Trophoblast cell (in vitro differentiated cells and primary cell): ENCODE data around the gene AKAP6.

Experiments used
- DNase-seq, 2 donors: peaks; one replicate each; pipeline ENCODE4 v3.0.0-alpha.2; 2016
- H2AFZ ChIP-seq: 2 replicates; pipeline ENCODE4 v1.6.1; 2013; ENCODE audit warnings: low read length, moderate library complexity, mild to moderate bottlenecking; ENCODE audit not compliant: insufficient read depth, poor library complexity
- H2AK5ac ChIP-seq: 2 replicates; pipeline ENCODE4 v1.6.1; 2013; ENCODE audit warnings: mild to moderate bottlenecking, low read length
- H2BK120ac ChIP-seq: 2 replicates; pipeline ENCODE4 v1.6.1; 2013; ENCODE audit warnings: low read length, mild to moderate bottlenecking, moderate library complexity; ENCODE audit not compliant: insufficient read depth, poor library complexity
- H2BK12ac ChIP-seq: 2 replicates; pipeline ENCODE4 v1.6.1; 2013; ENCODE audit warnings: mild to moderate bottlenecking, low read length, moderate library complexity
- H2BK5ac ChIP-seq: 2 replicates; pipeline ENCODE4 v1.6.1; 2013; ENCODE audit warnings: low read length, low read depth, moderate library complexity, mild to moderate bottlenecking; ENCODE audit not compliant: poor library complexity
- H3K14ac ChIP-seq: 2 replicates; pipeline ENCODE4 v1.6.1; 2013; ENCODE audit warnings: mild to moderate bottlenecking, low read length
- H3K18ac ChIP-seq: 2 replicates; pipeline ENCODE4 v1.6.1; 2013; ENCODE audit warnings: mild to moderate bottlenecking, low read length
- H3K23ac ChIP-seq: 2 replicates; pipeline ENCODE4 v1.6.1; 2013; ENCODE audit warnings: low read length
- H3K27ac ChIP-seq: 2 replicates; pipeline ENCODE4 v1.5.1; 2013; ENCODE audit warnings: low read depth, mild to moderate bottlenecking, inconsistent platforms, low read length, moderate library complexity
- H3K27me3 ChIP-seq: 2 replicates; pipeline ENCODE4 v1.6.1; 2013; ENCODE audit warnings: inconsistent platforms, mild to moderate bottlenecking, low read length, moderate library complexity; ENCODE audit not compliant: insufficient read depth
- H3K36me3 ChIP-seq, 2 experiments: 1 replicate in 1 of 2; 2 replicates in 1 of 2; pipeline ENCODE4 v1.6.1; 2013; ENCODE audit warnings: low read length in 2 of 2, mild to moderate bottlenecking in 2 of 2, moderate library complexity in 1 of 2; ENCODE audit not compliant: insufficient read depth in 2 of 2, control insufficient read depth in 1 of 2
- H3K4ac ChIP-seq: 2 replicates; pipeline ENCODE4 v1.6.1; 2013; ENCODE audit warnings: low read depth, mild to moderate bottlenecking, low read length, moderate library complexity
- H3K4me1 ChIP-seq, 2 experiments: 1 replicate in 1 of 2; 2 replicates in 1 of 2; pipeline ENCODE4 v1.6.1; 2013; ENCODE audit warnings: low read length in 2 of 2, mild to moderate bottlenecking in 2 of 2, moderate library complexity in 1 of 2; ENCODE audit not compliant: insufficient read depth in 2 of 2, control insufficient read depth in 1 of 2
- H3K4me2 ChIP-seq: 2 replicates; pipeline ENCODE4 v1.6.1; 2013; ENCODE audit warnings: inconsistent platforms, mild to moderate bottlenecking, low read length, moderate library complexity
- H3K4me3 ChIP-seq: 2 replicates; pipeline ENCODE4 v1.5.1; 2013; ENCODE audit warnings: mild to moderate bottlenecking, low read depth, low read length, inconsistent platforms
- H3K79me1 ChIP-seq: one replicate; pipeline ENCODE4 v1.6.1; 2013; ENCODE audit warnings: low read length
- H3K79me2 ChIP-seq: 2 replicates; pipeline ENCODE4 v1.6.1; 2013; ENCODE audit warnings: low read length, mild to moderate bottlenecking; ENCODE audit not compliant: control insufficient read depth, insufficient read depth, poor library complexity
- H3K9ac ChIP-seq: 2 replicates; pipeline ENCODE4 v1.6.1; 2013; ENCODE audit warnings: mild to moderate bottlenecking, low read length
- H3K9me3 ChIP-seq: 2 replicates; pipeline ENCODE4 v1.6.1; 2013; ENCODE audit warnings: low read depth, mild to moderate bottlenecking, control low read depth, inconsistent platforms, low read length; ENCODE audit not compliant: insufficient read depth
- H4K12ac ChIP-seq: 2 replicates; pipeline ENCODE4 v1.6.1; 2013; ENCODE audit warnings: low read depth, mild to moderate bottlenecking, low read length, moderate library complexity
- H4K8ac ChIP-seq: 2 replicates; pipeline ENCODE4 v1.6.1; 2013; ENCODE audit warnings: low read depth, mild to moderate bottlenecking, low read length, moderate library complexity
- H4K91ac ChIP-seq: one replicate; pipeline ENCODE4 v1.6.1; 2013; ENCODE audit warnings: low read depth, mild to moderate bottlenecking, low read length, moderate library complexity
- WGBS: extraction: QIAGEN DNeasy Blood & Tissue Kit; methylation state at CpG from one replicate; pipeline ENCODE4 v1.1.7; 2013; ENCODE audit warnings: missing lambda C conversion rate; ENCODE audit not compliant: insufficient read length, insufficient coverage; ENCODE audit errors: extremely low coverage; 5-methylcytosine and 5-hydroxymethylcytosine counted together

Gene AKAP6

DNA sequence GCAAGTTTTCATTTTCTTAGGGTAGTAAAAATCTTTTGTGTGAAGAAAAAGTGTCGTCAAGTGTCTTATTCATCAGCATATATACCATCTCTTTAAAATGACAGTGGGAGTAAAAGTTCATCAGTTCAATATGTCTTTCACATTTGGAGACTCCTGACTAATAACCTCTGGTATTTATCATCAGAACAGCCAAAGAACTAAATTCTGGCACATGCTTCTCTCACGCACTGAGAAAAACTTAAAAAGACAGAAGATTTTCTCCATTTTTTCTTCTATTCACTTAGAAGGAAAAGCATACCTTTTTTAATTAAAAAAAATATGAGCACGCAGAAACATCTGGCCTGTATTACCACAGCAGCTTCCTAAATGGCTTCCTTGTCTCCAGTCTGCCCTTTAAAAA is 265.7 kb downstream of the AKAP6 start:
- H4K91ac ChIP-seq, result no peak overlapping the region
- H3K27me3 ChIP-seq, result no peaks in the 10 kb centered on the region
- H4K8ac ChIP-seq, result no peak overlapping the region
- H3K14ac ChIP-seq, result no peak overlapping the region
- no peak overlapping the region for H2BK5ac ChIP-seq
- H3K36me3 ChIP-seq, result no peaks in the 10 kb centered on the region
- H4K12ac ChIP-seq, result no peak overlapping the region
- H3K4me3 ChIP-seq, result no peak overlapping the region
- H3K79me2 ChIP-seq, result no peaks in the 10 kb centered on the region
- no peak for DNase-seq
- H3K27ac ChIP-seq, result no peak overlapping the region
- H2BK120ac ChIP-seq, result no peak overlapping the region
- H3K79me1 ChIP-seq, result peaks cover 3% of the 10 kb centered on the region
- peaks cover 0 to 9% of the 10 kb centered on the region in 2 experiments for H3K4me1 ChIP-seq
- no peak overlapping the region for H3K23ac ChIP-seq
- H2BK12ac ChIP-seq, result no peak overlapping the region
- H2AFZ ChIP-seq, result no peak overlapping the region
- no peak overlapping the region for H3K4ac ChIP-seq
- no peak overlapping the region for H2AK5ac ChIP-seq
- no peak overlapping the region for H3K9ac ChIP-seq
- no peaks in the 10 kb centered on the region for H3K9me3 ChIP-seq
- H3K4me2 ChIP-seq, result no peak overlapping the region
- WGBS, result no CpG with 5 or more reads among the region's 3 CpGs
- H3K18ac ChIP-seq, result no peak overlapping the region

DNA sequence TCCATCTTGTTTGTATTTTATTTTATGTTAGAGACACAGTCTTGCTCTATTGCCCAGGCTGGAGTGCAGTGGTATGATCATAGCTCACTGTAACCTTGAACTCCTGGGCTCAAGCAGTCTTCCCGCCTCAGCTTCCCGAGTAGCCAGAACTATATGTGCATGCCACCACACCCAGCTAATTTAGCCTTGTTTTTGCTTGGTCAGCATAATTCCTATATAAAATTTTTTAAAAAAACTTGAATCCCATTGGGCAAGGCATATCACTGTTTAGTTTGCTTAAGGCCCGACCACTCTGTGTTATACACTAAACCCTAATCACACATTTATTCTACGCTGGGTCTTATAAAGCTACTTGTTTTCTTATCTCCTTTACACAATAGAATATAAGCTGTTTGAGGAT is 266.4 kb downstream of the AKAP6 start:
- Histone ChIP-seq H3K9me3 (no peaks in the 10 kb centered on the region), H3K36me3 (no peaks in the 10 kb centered on the region), H3K4me1 (peaks cover 0 to 9% of the 10 kb centered on the region in 2 experiments), H3K4me3 (no peak overlapping the region), H2AK5ac (no peak overlapping the region), H4K91ac (no peak overlapping the region), H3K4me2 (no peak overlapping the region), H2AFZ (no peak overlapping the region), H3K18ac (no peak overlapping the region), H2BK120ac (no peak overlapping the region), H3K27me3 (no peaks in the 10 kb centered on the region), H2BK12ac (no peak overlapping the region), H3K79me2 (no peaks in the 10 kb centered on the region), H3K9ac (no peak overlapping the region), H4K8ac (no peak overlapping the region), H3K79me1 (peaks cover 3% of the 10 kb centered on the region), H3K14ac (no peak overlapping the region), H4K12ac (no peak overlapping the region), H2BK5ac (no peak overlapping the region), H3K4ac (no peak overlapping the region), H3K23ac (no peak overlapping the region), H3K27ac (no peak overlapping the region)
- no CpG with 5 or more reads among the region's 4 CpGs for WGBS
- DNase-seq, result no peak

DNA sequence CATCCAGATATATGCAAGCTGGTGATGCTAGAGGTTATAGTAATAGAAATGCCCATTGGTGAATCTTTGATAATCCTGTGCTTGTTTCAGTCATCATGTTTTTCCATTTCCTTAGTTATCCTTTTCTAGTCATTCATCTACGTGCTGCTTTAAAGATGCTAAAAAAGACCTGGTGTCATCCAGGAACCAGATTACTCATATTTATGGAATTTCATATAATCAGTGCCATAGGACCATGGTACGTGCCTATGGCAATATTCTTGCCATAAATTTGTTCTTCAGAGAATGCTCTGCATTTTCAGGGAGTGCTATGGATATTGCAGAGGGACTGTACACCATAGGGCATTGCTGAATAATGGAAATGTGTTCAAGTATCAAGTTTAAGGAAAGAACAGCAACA is 267.3 kb downstream of the AKAP6 start:
- H3K4me1 ChIP-seq, result peaks cover 0 to 9% of the 10 kb centered on the region in 2 experiments
- no peaks in the 10 kb centered on the region for H3K36me3 ChIP-seq
- H3K79me1 ChIP-seq, result peaks cover 3% of the 10 kb centered on the region
- no peaks in the 10 kb centered on the region for H3K79me2 ChIP-seq
- no peak overlapping the region for H4K91ac ChIP-seq
- H3K23ac ChIP-seq, result no peak overlapping the region
- no peaks in the 10 kb centered on the region for H3K27me3 ChIP-seq
- no peak for DNase-seq
- H3K18ac ChIP-seq, result no peak overlapping the region
- no peak overlapping the region for H2BK120ac ChIP-seq
- H4K8ac ChIP-seq, result no peak overlapping the region
- no peak overlapping the region for H3K4me2 ChIP-seq
- no peaks in the 10 kb centered on the region for H3K9me3 ChIP-seq
- H2BK12ac ChIP-seq, result no peak overlapping the region
- no peak overlapping the region for H3K9ac ChIP-seq
- H2AK5ac ChIP-seq, result no peak overlapping the region
- H3K4me3 ChIP-seq, result no peak overlapping the region
- H3K4ac ChIP-seq, result no peak overlapping the region
- H2BK5ac ChIP-seq, result no peak overlapping the region
- no peak overlapping the region for H3K14ac ChIP-seq
- no peak overlapping the region for H3K27ac ChIP-seq
- H2AFZ ChIP-seq, result no peak overlapping the region
- no CpG with 5 or more reads among the region's 2 CpGs for WGBS
- no peak overlapping the region for H4K12ac ChIP-seq

DNA sequence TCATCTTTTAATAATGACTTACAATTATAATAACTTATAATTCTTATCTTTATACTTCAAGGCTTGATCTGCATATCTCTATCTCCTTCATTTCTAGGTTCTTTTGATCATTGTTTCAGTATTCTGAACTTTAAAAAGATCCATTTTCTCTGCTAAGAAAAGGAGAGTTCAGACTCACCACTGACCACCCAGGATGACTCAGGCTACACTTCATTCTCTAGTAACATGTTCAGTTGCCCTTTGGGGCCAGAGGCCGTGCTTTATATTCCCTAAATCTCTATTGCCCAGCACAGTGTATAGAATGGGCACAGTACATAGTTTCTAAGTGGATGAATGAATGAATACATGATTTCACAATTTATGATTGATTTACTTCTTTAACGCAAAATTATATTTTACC is 268.7 kb downstream of the AKAP6 start:
- H3K79me2 ChIP-seq, result no peaks in the 10 kb centered on the region
- H4K12ac ChIP-seq, result no peak overlapping the region
- H3K79me1 ChIP-seq, result peaks cover 3% of the 10 kb centered on the region
- H3K9me3 ChIP-seq, result no peaks in the 10 kb centered on the region
- H3K36me3 ChIP-seq, result no peaks in the 10 kb centered on the region
- no peak overlapping the region for H3K23ac ChIP-seq
- no peak overlapping the region for H2BK120ac ChIP-seq
- no peak overlapping the region for H3K27ac ChIP-seq
- H2BK12ac ChIP-seq, result no peak overlapping the region
- H2AFZ ChIP-seq, result no peak overlapping the region
- DNase-seq, result no peak
- H3K9ac ChIP-seq, result no peak overlapping the region
- H3K4ac ChIP-seq, result no peak overlapping the region
- no peak overlapping the region for H2BK5ac ChIP-seq
- H3K4me2 ChIP-seq, result no peak overlapping the region
- WGBS, result no CpG with 5 or more reads among the region's 2 CpGs
- H2AK5ac ChIP-seq, result no peak overlapping the region
- H3K4me1 ChIP-seq, result peaks cover 0 to 7% of the 10 kb centered on the region in 2 experiments
- no peak overlapping the region for H4K91ac ChIP-seq
- H3K4me3 ChIP-seq, result no peak overlapping the region
- H3K27me3 ChIP-seq, result no peaks in the 10 kb centered on the region
- H3K18ac ChIP-seq, result no peak overlapping the region
- H3K14ac ChIP-seq, result no peak overlapping the region
- H4K8ac ChIP-seq, result no peak overlapping the region
